ENCODE data around the gene BCL2L12.

DNA sequence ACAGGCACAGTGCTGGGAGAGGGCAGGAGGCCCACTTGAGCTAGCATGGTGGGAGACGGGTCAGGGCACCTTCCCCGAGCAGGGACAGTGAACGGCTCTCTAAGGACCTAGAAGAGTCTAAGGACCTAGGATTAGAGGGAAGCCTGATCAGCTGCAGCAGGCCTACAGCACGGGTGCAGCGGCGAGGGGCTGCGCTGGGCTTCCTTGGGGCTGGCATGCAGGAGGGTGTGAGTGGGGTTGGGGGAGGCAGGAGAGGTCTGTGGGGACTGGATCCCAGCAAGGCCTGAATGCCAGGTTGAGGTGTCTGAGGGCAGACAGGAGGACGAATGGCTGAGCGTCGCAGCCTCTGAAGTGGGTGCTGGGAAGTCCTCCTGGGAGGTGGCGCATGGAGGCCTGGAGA is 20.1 kb upstream of the BCL2L12 start:
- TF ChIP-seq POLR2AphosphoS5 (IDR thresholded peaks at IDR 0.05; ENCODE audit: low read depth, low read length): no peak
- TF ChIP-seq CTCF (IDR thresholded peaks at IDR 0.05 in 2 of 3, conservative IDR thresholded peaks at IDR 0.05 in 1 of 3; ENCODE audit: borderline replicate concordance in 1 of 3, insufficient read depth in 1 of 3, low read depth in 2 of 3, low read length in 2 of 3): no peak
- no peak for TF ChIP-seq POLR2A (IDR thresholded peaks at IDR 0.05; ENCODE audit: borderline replicate concordance, extremely low read depth, insufficient read depth, insufficient read length)
- no peak for TF ChIP-seq RAD21 (IDR thresholded peaks at IDR 0.05; ENCODE audit: low read depth)
- TF ChIP-seq EZH2phosphoT487 (IDR thresholded peaks at IDR 0.05; ENCODE audit: borderline replicate concordance): no peak
- no peak for TF ChIP-seq SRF (IDR thresholded peaks at IDR 0.05; ENCODE audit: low read depth)
- TF ChIP-seq REST (IDR thresholded peaks at IDR 0.05; ENCODE audit: low read depth): no peak
- no peak for TF ChIP-seq EGR1 (IDR thresholded peaks at IDR 0.05; ENCODE audit: low read depth)
